IMR-90 (cell line): Measurements from ENCODE around the gene SPINT3. TPM values are rescaled to one million over a fixed set of nuclear protein-coding genes. Genes with fewer than 3 reads are reported as not detected.

Experiments
- ATAC-seq: fragments of 200-7000 bp; cut with Tn5 transposase; 2 replicates; pipeline ENCODE4 v1.9.1; 2020; ENCODE audit warnings: low read depth, mild to moderate bottlenecking, moderate library complexity
- BruUV-seq: library from RNA; stranded (reverse); fragments of 400-500 nt; replicated peaks from 2 replicates; lab custom pipeline; 2021; lab: Mats Ljungman, UMichigan
- CTCF ChIA-PET: fragments of 300-600 bp; formaldehyde crosslinking; extraction: SDS; loops from one replicate; lab custom pipeline; 2021; ENCODE audit warnings: antibody characterized with exemption; lab: Yijun Ruan, JAX
- POLR2A ChIA-PET: fragments of 300-600 bp; sonication (Branson Sonifier 250); formaldehyde crosslinking; loops from one replicate; lab custom pipeline; 2022; ENCODE audit warnings: antibody characterized with exemption; ENCODE audit not compliant: unreplicated experiment; lab: Charles Lee
- DNase-seq: peaks from one replicate; pipeline ENCODE4 v3.0.0; 2013
- H2AFZ ChIP-seq: replicated peaks from 2 replicates; pipeline ENCODE3; 2013; ENCODE audit warnings: low read length, mild to moderate bottlenecking; ENCODE audit not compliant: poor library complexity
- H2AK5ac ChIP-seq: 2 replicates; pipeline ENCODE4 v1.6.1; 2013; ENCODE audit warnings: low read depth, low read length, inconsistent platforms
- H2AK9ac ChIP-seq: replicated peaks from 2 replicates; pipeline ENCODE3; 2013; ENCODE audit warnings: mild to moderate bottlenecking, low read depth, low read length, moderate library complexity; ENCODE audit not compliant: poor library complexity
- H2BK120ac ChIP-seq: 2 replicates; pipeline ENCODE4 v1.6.1; 2013; ENCODE audit warnings: low read depth, low read length, inconsistent platforms
- H2BK15ac ChIP-seq: 3 replicates; pipeline ENCODE4 v1.6.1; 2013; ENCODE audit warnings: low read depth, low read length, inconsistent platforms
- H2BK20ac ChIP-seq: 2 replicates; pipeline ENCODE4 v1.6.1; 2013; ENCODE audit warnings: low read depth, mild to moderate bottlenecking, inconsistent platforms, low read length, moderate library complexity
- H2BK5ac ChIP-seq: 2 replicates; pipeline ENCODE4 v1.6.1; 2013; ENCODE audit warnings: mild to moderate bottlenecking, low read depth, low read length, inconsistent platforms; ENCODE audit not compliant: poor library complexity, severe bottlenecking
- H3K14ac ChIP-seq: replicated peaks from 2 replicates; pipeline ENCODE4 v1.6.1; 2013; ENCODE audit warnings: low read depth, low read length, inconsistent platforms
- H3K18ac ChIP-seq: 2 replicates; pipeline ENCODE4 v1.6.1; 2013; ENCODE audit warnings: low read depth, low read length, control low read depth
- H3K23ac ChIP-seq: 2 replicates; pipeline ENCODE4 v1.6.1; 2013; ENCODE audit warnings: low read depth, low read length, inconsistent platforms
- H3K27ac ChIP-seq: 2 replicates; pipeline ENCODE4 v1.5.1; 2013; ENCODE audit warnings: mild to moderate bottlenecking, control low read depth, low read length; ENCODE audit not compliant: insufficient read depth
- H3K27me3 ChIP-seq: 2 replicates; pipeline ENCODE4 v1.6.1; 2013; ENCODE audit warnings: low read length; ENCODE audit not compliant: control insufficient read depth, insufficient read depth
- H3K36me3 ChIP-seq: 2 replicates; pipeline ENCODE4 v1.6.1; 2013; ENCODE audit warnings: low read length, mixed read lengths; ENCODE audit not compliant: control insufficient read depth, insufficient read depth
- H3K4ac ChIP-seq: 2 replicates; pipeline ENCODE4 v1.6.1; 2013; ENCODE audit warnings: low read depth, low read length, inconsistent platforms
- H3K4me1 ChIP-seq: 2 replicates; pipeline ENCODE4 v1.6.1; 2013; ENCODE audit warnings: low read length, mixed read lengths; ENCODE audit not compliant: control insufficient read depth, insufficient read depth
- H3K4me2 ChIP-seq: 2 replicates; pipeline ENCODE4 v1.6.1; 2013; ENCODE audit warnings: low read depth, mild to moderate bottlenecking, control low read depth, low read length, moderate library complexity
- H3K4me3 ChIP-seq: 2 replicates; pipeline ENCODE4 v1.5.1; 2013; ENCODE audit warnings: low read depth, mild to moderate bottlenecking, control low read depth, low read length, moderate library complexity; ENCODE audit not compliant: insufficient read depth
- H3K56ac ChIP-seq: 2 replicates; pipeline ENCODE4 v1.6.1; 2013; ENCODE audit warnings: low read length, inconsistent platforms; ENCODE audit not compliant: insufficient read depth; ENCODE audit errors: extremely low read depth
- H3K79me1 ChIP-seq, 2 experiments: 2 replicates each; pipeline ENCODE4 v1.6.1; 2013; ENCODE audit warnings: low read length in 2 of 2, inconsistent platforms in 1 of 2, low read depth in 1 of 2
- H3K9ac ChIP-seq: 2 replicates; pipeline ENCODE4 v1.6.1; 2013; ENCODE audit warnings: low read depth, low read length, control low read depth
- H3K9me1 ChIP-seq: 2 replicates; pipeline ENCODE4 v1.6.1; 2013; ENCODE audit warnings: low read length, inconsistent platforms; ENCODE audit not compliant: insufficient read depth
- H3K9me3 ChIP-seq: 2 replicates; pipeline ENCODE4 v1.6.1; 2013; ENCODE audit warnings: low read length; ENCODE audit not compliant: control insufficient read depth, insufficient read depth
- H4K20me1 ChIP-seq: 2 replicates; pipeline ENCODE4 v1.6.1; 2013; ENCODE audit warnings: low read length, inconsistent platforms; ENCODE audit not compliant: insufficient read depth
- H4K5ac ChIP-seq: 2 replicates; pipeline ENCODE4 v1.6.1; 2013; ENCODE audit warnings: mild to moderate bottlenecking, low read depth, low read length, control low read depth
- H4K8ac ChIP-seq, 2 experiments: 2 replicates each; pipeline ENCODE4 v1.6.1; 2013; ENCODE audit warnings: low read depth in 2 of 2, low read length in 2 of 2, control low read depth in 1 of 2, inconsistent platforms in 1 of 2
- H4K91ac ChIP-seq: 2 replicates; pipeline ENCODE4 v1.6.1; 2013; ENCODE audit warnings: low read depth, low read length, inconsistent platforms; ENCODE audit not compliant: insufficient read depth
- BHLHE40 ChIP-seq: fragments of 150-350 bp; IDR thresholded peaks from 2 replicates; pipeline ENCODE4 v1.6.1; 2016; ENCODE audit warnings: mild to moderate bottlenecking, low read depth, low read length
- MAFK ChIP-seq: IDR thresholded peaks from 2 replicates; pipeline ENCODE4 v1.6.1; 2012; ENCODE audit warnings: low read depth, low read length, improper control_type of control experiment
- MAZ ChIP-seq: IDR thresholded peaks from 2 replicates; pipeline ENCODE4 v1.6.1; 2012; ENCODE audit warnings: low read depth, mild to moderate bottlenecking, low read length, improper control_type of control experiment, moderate library complexity, borderline replicate concordance
- NFE2L2 ChIP-seq: fragments of 150-350 bp; IDR thresholded peaks from 2 replicates; pipeline ENCODE4 v1.6.1; 2016; ENCODE audit warnings: low read depth, mild to moderate bottlenecking, low read length
- POLR2A ChIP-seq: IDR thresholded peaks from 2 replicates; pipeline ENCODE4 v1.6.1; 2012; ENCODE audit warnings: mild to moderate bottlenecking, low read depth, low read length
- RAD21 ChIP-seq: IDR thresholded peaks from 2 replicates; pipeline ENCODE4 v1.6.1; 2012; ENCODE audit warnings: low read length, improper control_type of control experiment
- SMC3 ChIP-seq: fragments of 150-350 bp; IDR thresholded peaks from 2 replicates; pipeline ENCODE4 v1.6.1; 2016; ENCODE audit warnings: low read depth, mild to moderate bottlenecking, antibody characterized with exemption, low read length, moderate library complexity
- WGBS, 2 experiments: methylation state at CpG; one replicate each; pipeline versions ENCODE4 v1.1.5 to v1.1.7; 2013; ENCODE audit warnings: missing lambda C conversion rate in 2 of 2; ENCODE audit not compliant: insufficient read length in 1 of 2; ENCODE audit errors: extremely low coverage in 2 of 2; 5-methylcytosine and 5-hydroxymethylcytosine counted together
- dilution Hi-C: fragments of 300-500 bp; cut with HindIII; formaldehyde crosslinking; loops from one replicate; pipeline ENCODE4 v1.14.3; 2018; ENCODE audit warnings: low sequenced_read_pairs; ENCODE audit not compliant: unreplicated experiment
- in situ Hi-C: fragments of 300-500 bp; cut with MboI; formaldehyde crosslinking; loops from 3 replicates; pipeline ENCODE4 v1.14.3; 2019; ENCODE audit warnings: low sequenced_read_pairs, inconsistent platforms, mixed read lengths
- intact Hi-C: fragments of 100-400 bp; cut with micrococcal nuclease; formaldehyde crosslinking; loops from 2 replicates; pipeline ENCODE4 v1.10.0; 2022
- polyA plus RNA-seq, 3 experiments: library from polyadenylated mRNA; depleted of rRNA; stranded (reverse); fragments of >200 nt; gene quantifications; 2 replicates each; pipeline ENCODE4 v1.2.3, GENCODE V29; 2012; ENCODE audit warnings: low replicate concordance in 1 of 3
- total RNA-seq: library from RNA; depleted of rRNA; stranded (reverse); fragments of >200 nt; gene quantifications from 2 replicates; pipeline ENCODE4 v1.2.3, GENCODE V29; 2012
- TF ChIP-seq, protein P1 (sequence below): conservative IDR thresholded peaks from 2 replicates; pipeline ENCODE4 v1.5.1; 2012; ENCODE audit warnings: mild to moderate bottlenecking, low read depth, low read length, improper control_type of control experiment
- TF ChIP-seq, protein P2 (sequence below): fragments of 150-350 bp; IDR thresholded peaks from 2 replicates; pipeline ENCODE4 v1.6.1; 2017; ENCODE audit warnings: mild to moderate bottlenecking, antibody characterized with exemption, low read length, low read depth

SPINT3 gene
- total and polyA plus RNA-seq, 2 of the 4 experiments (the other 2 are of a cell fraction), result not detected

DNA sequence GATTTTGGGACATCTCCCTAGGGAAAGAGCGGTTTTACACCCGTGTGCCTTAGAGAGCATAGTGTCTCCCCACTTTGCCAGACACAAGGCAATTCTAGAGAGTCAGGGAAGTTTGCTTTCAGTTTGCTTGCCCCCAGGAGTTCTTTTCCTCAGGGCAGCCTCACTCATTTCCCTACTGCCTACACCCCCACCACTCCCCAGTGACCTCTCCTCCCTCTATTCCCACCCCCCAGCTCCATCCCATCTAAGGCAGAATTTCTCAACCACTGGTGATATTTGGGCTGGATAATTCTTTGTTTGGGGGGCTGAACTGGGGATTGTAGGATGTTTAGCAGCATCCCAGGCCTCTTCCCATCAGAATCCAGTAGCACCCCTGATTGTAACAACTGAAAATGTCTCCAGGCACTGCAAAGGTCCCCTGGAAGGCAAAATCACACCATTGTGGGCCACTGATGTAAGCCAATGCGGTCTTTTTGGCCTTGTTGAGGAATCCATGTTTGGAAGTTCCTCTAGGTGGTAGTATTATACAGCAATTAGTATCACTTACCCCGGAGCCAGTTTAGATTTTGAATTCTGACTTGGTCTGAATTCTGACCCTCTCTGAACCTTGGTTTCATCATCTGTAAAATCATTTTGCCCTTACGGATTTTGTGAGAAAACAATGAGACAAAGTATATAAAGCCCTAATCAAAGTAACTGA lies 30.5 kb upstream of the SPINT3 start:
- ChIA-PET POLR2A (no interaction called here), CTCF (no interaction called here)
- H4K91ac ChIP-seq, result no peak overlapping the region
- TF ChIP-seq, protein P1, sequence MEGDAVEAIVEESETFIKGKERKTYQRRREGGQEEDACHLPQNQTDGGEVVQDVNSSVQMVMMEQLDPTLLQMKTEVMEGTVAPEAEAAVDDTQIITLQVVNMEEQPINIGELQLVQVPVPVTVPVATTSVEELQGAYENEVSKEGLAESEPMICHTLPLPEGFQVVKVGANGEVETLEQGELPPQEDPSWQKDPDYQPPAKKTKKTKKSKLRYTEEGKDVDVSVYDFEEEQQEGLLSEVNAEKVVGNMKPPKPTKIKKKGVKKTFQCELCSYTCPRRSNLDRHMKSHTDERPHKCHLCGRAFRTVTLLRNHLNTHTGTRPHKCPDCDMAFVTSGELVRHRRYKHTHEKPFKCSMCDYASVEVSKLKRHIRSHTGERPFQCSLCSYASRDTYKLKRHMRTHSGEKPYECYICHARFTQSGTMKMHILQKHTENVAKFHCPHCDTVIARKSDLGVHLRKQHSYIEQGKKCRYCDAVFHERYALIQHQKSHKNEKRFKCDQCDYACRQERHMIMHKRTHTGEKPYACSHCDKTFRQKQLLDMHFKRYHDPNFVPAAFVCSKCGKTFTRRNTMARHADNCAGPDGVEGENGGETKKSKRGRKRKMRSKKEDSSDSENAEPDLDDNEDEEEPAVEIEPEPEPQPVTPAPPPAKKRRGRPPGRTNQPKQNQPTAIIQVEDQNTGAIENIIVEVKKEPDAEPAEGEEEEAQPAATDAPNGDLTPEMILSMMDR, result peak; percentile 56
- TF ChIP-seq BHLHE40, result no peak
- TF ChIP-seq NFE2L2, result no peak
- TF ChIP-seq SMC3, result 0 out of 2 replicates have a peak, but pooled peaks have one; percentile 14
- TF ChIP-seq MAFK, result no peak
- TF ChIP-seq MAZ, result no peak
- TF ChIP-seq RAD21, result peak; percentile 65
- no peak for TF ChIP-seq POLR2A
- TF ChIP-seq, protein P2, sequence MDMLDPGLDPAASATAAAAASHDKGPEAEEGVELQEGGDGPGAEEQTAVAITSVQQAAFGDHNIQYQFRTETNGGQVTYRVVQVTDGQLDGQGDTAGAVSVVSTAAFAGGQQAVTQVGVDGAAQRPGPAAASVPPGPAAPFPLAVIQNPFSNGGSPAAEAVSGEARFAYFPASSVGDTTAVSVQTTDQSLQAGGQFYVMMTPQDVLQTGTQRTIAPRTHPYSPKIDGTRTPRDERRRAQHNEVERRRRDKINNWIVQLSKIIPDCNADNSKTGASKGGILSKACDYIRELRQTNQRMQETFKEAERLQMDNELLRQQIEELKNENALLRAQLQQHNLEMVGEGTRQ, result no peak
- no peak overlapping the region for H3K4me3 ChIP-seq
- H3K9me1 ChIP-seq, result no peaks in the 10 kb centered on the region
- no peaks in the 10 kb centered on the region for H3K36me3 ChIP-seq
- H3K79me1 ChIP-seq, result no peaks in the 10 kb centered on the region
- no peaks in the 10 kb centered on the region for H4K20me1 ChIP-seq
- ATAC-seq (peak; percentile 69), DNase-seq (peak; percentile 37)
- no peak overlapping the region for H3K23ac ChIP-seq
- H3K56ac ChIP-seq, result no peak overlapping the region
- no peak overlapping the region for H3K14ac ChIP-seq
- intact Hi-C loops, result loop anchor here (1.0 to 10.0 kb wide), 2 partner anchors 225 to 469 kb away; no protein-coding TSS in a partner anchor
- H2BK5ac ChIP-seq, result no peak overlapping the region
- H2AK5ac ChIP-seq, result no peak overlapping the region
- no peak overlapping the region for H3K27ac ChIP-seq
- no peaks in the 10 kb centered on the region for H3K4me1 ChIP-seq
- H4K5ac ChIP-seq, result no peak overlapping the region
- H2BK20ac ChIP-seq, result no peak overlapping the region
- H2BK15ac ChIP-seq, result no peak overlapping the region
- no peak overlapping the region for H2AFZ ChIP-seq
- H3K4ac ChIP-seq, result no peak overlapping the region
- H2BK120ac ChIP-seq, result no peak overlapping the region
- H3K4me2 ChIP-seq, result no peak overlapping the region
- H2AK9ac ChIP-seq, result no peak overlapping the region
- in situ Hi-C loops, result loop anchor here (25.0 kb wide), 1 partner anchor 216 kb away; no protein-coding TSS in a partner anchor
- dilution Hi-C loops, result no loop called here
- no peak overlapping the region for H3K18ac ChIP-seq
- H3K9me3 ChIP-seq, result no peaks in the 10 kb centered on the region
- no peak overlapping the region for H3K9ac ChIP-seq
- no CpG with 5 or more reads among the region's 5 CpGs for WGBS, 2 experiments
- no TSS peak for BruUV-seq
- H4K8ac ChIP-seq, result no peak overlapping the region
- H3K27me3 ChIP-seq, result peaks cover 5% of the 10 kb centered on the region
